ENCODE data around the gene AOX1. TPM values are rescaled to one million over a fixed set of nuclear protein-coding genes. Genes with fewer than 3 reads are reported as not detected.

Gene AOX1
- total and polyA plus RNA-seq, 9 of the 15 experiments (the other 6 are each of a cell fraction or from before 2014, with no cell fraction given) = 0.10 to 0.55 (median 0.20) TPM; not detected in 6

GRCh38 chr2:200667413-200667812 lies 81.6 kb downstream of the AOX1 start:
- WGBS (ENCODE audit: insufficient coverage, low coverage, missing lambda C conversion rate) = 0% methylated on average over 2 of the region's 3 CpGs
- Histone ChIP-seq H3K36me3 (ENCODE audit: control insufficient read depth, insufficient read depth, low read length) (no peaks in the 10 kb centered on the region), H3K27ac (ENCODE audit: extremely low read depth, low read depth, low read length) (no peak overlapping the region; the same call in 2 of the 3 replicates), H3K9ac (ENCODE audit: insufficient read depth in 1 of 2, low read depth in 2 of 2, low read length in 2 of 2) (no peak overlapping the region), H3K9me1 (ENCODE audit: control insufficient read depth, insufficient read depth, low read length) (no peaks in the 10 kb centered on the region), H4K20me1 (replicated peaks; ENCODE audit: control insufficient read depth, insufficient read depth, low read length) (no peaks in the 10 kb centered on the region), H3K27me3 (ENCODE audit: control insufficient read depth in 2 of 2, insufficient read depth in 2 of 2, low read length in 2 of 2) (no peaks in the 10 kb centered on the region), H3K79me2 (ENCODE audit: control insufficient read depth, insufficient read depth, low read length) (no peaks in the 10 kb centered on the region), H3K4me1 (replicated peaks in 1 of 2; ENCODE audit: control insufficient read depth in 2 of 2, insufficient read depth in 2 of 2, low read length in 2 of 2) (peaks cover 0 to 7% of the 10 kb centered on the region in 2 experiments; a peak in 2 of 5 replicates), H2AFZ (ENCODE audit: low read depth, low read length) (peak overlapping the region; percentile 51; the same call in 1 of the 2 replicates), H3K4me2 (ENCODE audit: insufficient read depth, low read length) (no peak overlapping the region; the same call in 1 of the 2 replicates), H3K9me3 (replicated peaks; ENCODE audit: control insufficient read depth, insufficient read depth, low read depth, low read length) (no peaks in the 10 kb centered on the region), H3K4me3 (no peak overlapping the region)
- ChIA-PET CTCF (ENCODE audit: low intra/inter-chr PET ratio) (no interaction called here), POLR2A (no interaction called here)
- DNase-seq (ENCODE audit: extremely low read depth in 1 of 4, low spot score in 3 of 4) (peak; percentile 7 to 47 (median 22)), FAIRE-seq (peak; percentile 66), ATAC-seq (peak; percentile 74)
- intact Hi-C loops (cut with micrococcal nuclease) = no loop called here
- in situ Hi-C loops (cut with MboI) = no loop called here
- BruUV-seq (replicated peaks) = no TSS peak
- TF ChIP-seq ZNF79 (CRISPR knock-in tag; IDR thresholded peaks at IDR 0.05; ENCODE audit: low read depth) = no peak
- peak; percentile 26; the same call in 1 of the 2 replicates for TF ChIP-seq NFE2 (IDR thresholded peaks at IDR 0.05; ENCODE audit: low read depth)
- TF ChIP-seq TEAD4 (IDR thresholded peaks at IDR 0.05; ENCODE audit: low read length) = peak; percentile 53
- TF ChIP-seq TEAD4 (CRISPR knock-in tag; IDR thresholded peaks at IDR 0.05; ENCODE audit: borderline replicate concordance) = no peak
- TF ChIP-seq ELF4 (CRISPR knock-in tag; IDR thresholded peaks at IDR 0.05) = no peak
- TF ChIP-seq, protein P1, sequence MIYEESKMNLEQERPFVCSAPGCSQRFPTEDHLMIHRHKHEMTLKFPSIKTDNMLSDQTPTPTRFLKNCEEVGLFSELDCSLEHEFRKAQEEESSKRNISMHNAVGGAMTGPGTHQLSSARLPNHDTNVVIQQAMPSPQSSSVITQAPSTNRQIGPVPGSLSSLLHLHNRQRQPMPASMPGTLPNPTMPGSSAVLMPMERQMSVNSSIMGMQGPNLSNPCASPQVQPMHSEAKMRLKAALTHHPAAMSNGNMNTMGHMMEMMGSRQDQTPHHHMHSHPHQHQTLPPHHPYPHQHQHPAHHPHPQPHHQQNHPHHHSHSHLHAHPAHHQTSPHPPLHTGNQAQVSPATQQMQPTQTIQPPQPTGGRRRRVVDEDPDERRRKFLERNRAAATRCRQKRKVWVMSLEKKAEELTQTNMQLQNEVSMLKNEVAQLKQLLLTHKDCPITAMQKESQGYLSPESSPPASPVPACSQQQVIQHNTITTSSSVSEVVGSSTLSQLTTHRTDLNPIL (CRISPR knock-in tag; IDR thresholded peaks at IDR 0.05) = no peak
- peak; percentile 68 for TF ChIP-seq MEIS2 (IDR thresholded peaks at IDR 0.05; ENCODE audit: partially characterized antibody)
- TF ChIP-seq ZBTB17 (CRISPR knock-in tag; IDR thresholded peaks at IDR 0.05) = no peak
- TF ChIP-seq SIN3B (IDR thresholded peaks at IDR 0.05; ENCODE audit: low read depth) = no peak
- no peak for TF ChIP-seq FOXJ2 (tag; IDR thresholded peaks at IDR 0.05)
- no peak for TF ChIP-seq ZNF699 (CRISPR knock-in tag; IDR thresholded peaks at IDR 0.05; ENCODE audit: insufficient replicate concordance)
- peak; percentile 46 for TF ChIP-seq VEZF1 (CRISPR knock-in tag; IDR thresholded peaks at IDR 0.05)
- peak; percentile 32 for TF ChIP-seq EGR1 (conservative IDR thresholded peaks at IDR 0.05)
- no peak for TF ChIP-seq OTX1 (CRISPR knock-in tag; IDR thresholded peaks at IDR 0.05)
- TF ChIP-seq GATA2 (CRISPR knock-in tag; IDR thresholded peaks at IDR 0.05) = no peak
- TF ChIP-seq FOSL1 (tag; conservative IDR thresholded peaks at IDR 0.05) = no peak
- TF ChIP-seq, protein P2, sequence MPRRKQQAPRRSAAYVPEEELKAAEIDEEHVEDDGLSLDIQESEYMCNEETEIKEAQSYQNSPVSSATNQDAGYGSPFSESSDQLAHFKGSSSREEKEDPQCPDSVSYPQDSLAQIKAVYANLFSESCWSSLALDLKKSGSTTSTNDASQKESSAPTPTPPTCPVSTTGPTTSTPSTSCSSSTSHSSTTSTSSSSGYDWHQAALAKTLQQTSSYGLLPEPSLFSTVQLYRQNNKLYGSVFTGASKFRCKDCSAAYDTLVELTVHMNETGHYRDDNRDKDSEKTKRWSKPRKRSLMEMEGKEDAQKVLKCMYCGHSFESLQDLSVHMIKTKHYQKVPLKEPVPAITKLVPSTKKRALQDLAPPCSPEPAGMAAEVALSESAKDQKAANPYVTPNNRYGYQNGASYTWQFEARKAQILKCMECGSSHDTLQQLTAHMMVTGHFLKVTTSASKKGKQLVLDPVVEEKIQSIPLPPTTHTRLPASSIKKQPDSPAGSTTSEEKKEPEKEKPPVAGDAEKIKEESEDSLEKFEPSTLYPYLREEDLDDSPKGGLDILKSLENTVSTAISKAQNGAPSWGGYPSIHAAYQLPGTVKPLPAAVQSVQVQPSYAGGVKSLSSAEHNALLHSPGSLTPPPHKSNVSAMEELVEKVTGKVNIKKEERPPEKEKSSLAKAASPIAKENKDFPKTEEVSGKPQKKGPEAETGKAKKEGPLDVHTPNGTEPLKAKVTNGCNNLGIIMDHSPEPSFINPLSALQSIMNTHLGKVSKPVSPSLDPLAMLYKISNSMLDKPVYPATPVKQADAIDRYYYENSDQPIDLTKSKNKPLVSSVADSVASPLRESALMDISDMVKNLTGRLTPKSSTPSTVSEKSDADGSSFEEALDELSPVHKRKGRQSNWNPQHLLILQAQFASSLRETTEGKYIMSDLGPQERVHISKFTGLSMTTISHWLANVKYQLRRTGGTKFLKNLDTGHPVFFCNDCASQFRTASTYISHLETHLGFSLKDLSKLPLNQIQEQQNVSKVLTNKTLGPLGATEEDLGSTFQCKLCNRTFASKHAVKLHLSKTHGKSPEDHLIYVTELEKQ (CRISPR knock-in tag; IDR thresholded peaks at IDR 0.05) = no peak
- peak; percentile 84 for TF ChIP-seq SPI1 (IDR thresholded peaks at IDR 0.05; ENCODE audit: borderline replicate concordance, low read depth, low read length)

Measured in K562 (cell line).